GM23248 (cell line): ENCODE results near the gene MAGI1. TPM values are rescaled to one million over a fixed set of nuclear protein-coding genes. Genes with fewer than 3 reads are reported as not detected.

ENCODE experiments used
- DNase-seq: peaks from one replicate; pipeline ENCODE4 v3.0.0-alpha.2; 2015
- H2AFZ ChIP-seq: fragments of 200-600 bp; sonication (generic); 2 replicates; pipeline ENCODE4 v1.6.1; 2016; ENCODE audit warnings: antibody characterized with exemption
- H3F3A ChIP-seq: fragments of 200-600 bp; sonication (generic); 2 replicates; pipeline ENCODE4 v1.6.1; 2016; ENCODE audit warnings: mild to moderate bottlenecking, antibody characterized with exemption, mixed run types; ENCODE audit not compliant: insufficient read depth
- H3K27ac ChIP-seq: fragments of 200-600 bp; sonication (generic); 2 replicates; pipeline ENCODE4 v1.5.1; 2016; ENCODE audit warnings: mild to moderate bottlenecking
- H3K27me3 ChIP-seq: fragments of 200-600 bp; sonication (generic); replicated peaks from 2 replicates; pipeline ENCODE4 v1.6.1; 2016; ENCODE audit warnings: mild to moderate bottlenecking; ENCODE audit not compliant: insufficient read depth
- H3K36me3 ChIP-seq: fragments of 200-600 bp; sonication (generic); 2 replicates; pipeline ENCODE4 v1.6.1; 2016; ENCODE audit warnings: low read depth, mild to moderate bottlenecking
- H3K4me1 ChIP-seq: fragments of 200-600 bp; sonication (generic); 2 replicates; pipeline ENCODE4 v1.6.1; 2016; ENCODE audit warnings: mild to moderate bottlenecking; ENCODE audit not compliant: insufficient read depth
- H3K4me2 ChIP-seq: fragments of 200-600 bp; sonication (generic); one replicate; pipeline ENCODE4 v1.6.1; 2016; ENCODE audit warnings: mild to moderate bottlenecking; ENCODE audit not compliant: unreplicated experiment
- H3K4me3 ChIP-seq: fragments of 200-600 bp; sonication (generic); 2 replicates; pipeline ENCODE4 v1.5.1; 2016; ENCODE audit warnings: mild to moderate bottlenecking
- H3K79me2 ChIP-seq: fragments of 200-600 bp; sonication (generic); 2 replicates; pipeline ENCODE4 v1.6.1; 2016; ENCODE audit warnings: mild to moderate bottlenecking; ENCODE audit not compliant: insufficient read depth
- H3K9ac ChIP-seq: fragments of 200-600 bp; sonication (generic); 2 replicates; pipeline ENCODE4 v1.6.1; 2016; ENCODE audit warnings: mild to moderate bottlenecking
- H3K9me2 ChIP-seq: fragments of 200-600 bp; sonication (generic); 2 replicates; pipeline ENCODE4 v1.6.1; 2016; ENCODE audit warnings: mixed run types, mild to moderate bottlenecking, moderate library complexity; ENCODE audit not compliant: insufficient read depth
- H3K9me3 ChIP-seq: fragments of 200-600 bp; sonication (generic); one replicate; pipeline ENCODE4 v1.6.1; 2017; ENCODE audit warnings: low read depth
- H4K20me1 ChIP-seq: fragments of 200-600 bp; sonication (generic); 2 replicates; pipeline ENCODE4 v1.6.0; 2016; ENCODE audit not compliant: insufficient read depth
- EZH2 ChIP-seq: fragments of 200-600 bp; sonication (generic); IDR thresholded peaks from 2 replicates; pipeline ENCODE4 v1.6.1; 2018; ENCODE audit warnings: antibody characterized with exemption, mild to moderate bottlenecking; ENCODE audit not compliant: insufficient read depth, poor library complexity, severe bottlenecking
- EZH2phosphoT487 ChIP-seq: fragments of 200-600 bp; sonication (generic); IDR thresholded peaks from 2 replicates; pipeline ENCODE4 v1.6.1; 2018; ENCODE audit warnings: antibody characterized with exemption, moderate library complexity, mild to moderate bottlenecking, low read depth; ENCODE audit not compliant: insufficient read depth
- WGBS, 2 experiments: methylation state at CpG; one replicate each; pipeline ENCODE4 v1.1.6; 2015 to 2017; ENCODE audit warnings: low lambda C conversion rate in 2 of 2, low coverage in 1 of 2; ENCODE audit errors: missing lambda C conversion rate in 2 of 2; 5-methylcytosine and 5-hydroxymethylcytosine counted together
- in situ Hi-C: fragments of 300-500 bp; cut with MboI; formaldehyde crosslinking; loops from 2 replicates; pipeline ENCODE4 v1.15.0; 2020
- polyA plus RNA-seq: library from polyadenylated mRNA; unstranded; fragments of >200 nt; fragmentation: Nextera tagmentation; extraction: Ambion mirVana; gene quantifications from 2 replicates; pipeline ENCODE4 v1.2.1, GENCODE V29; 2016
- total RNA-seq: library from RNA; depleted of rRNA; stranded (reverse); fragments of >200 nt; shearing (Covaris generic); gene quantifications from 2 replicates; pipeline ENCODE4 v1.2.3, GENCODE V29; 2014

The MAGI1 gene
- total and polyA plus RNA-seq, 2 experiments from 2014 or later: 7.3 to 13.8 TPM

GRCh38 chr3:65671004-65671403, 367.7 kb downstream of the MAGI1 start:
- no peak overlapping the region for H3K27ac ChIP-seq
- no peaks in the 10 kb centered on the region for H3K36me3 ChIP-seq
- H3K79me2 ChIP-seq: peaks cover 31% of the 10 kb centered on the region; the same call in 1 of the 2 replicates
- no peaks in the 10 kb centered on the region; the same call in 1 of the 2 replicates for H4K20me1 ChIP-seq
- H3K27me3 ChIP-seq: no peaks in the 10 kb centered on the region
- no peaks in the 10 kb centered on the region; the same call in 1 of the 2 replicates for H3K4me1 ChIP-seq
- TF ChIP-seq EZH2phosphoT487 (no peak), EZH2 (no peak)
- no peak overlapping the region for H3K4me2 ChIP-seq
- in situ Hi-C loops: no loop called here
- 59 to 60% methylated on average over 3 of the region's 3 CpGs for WGBS, 2 experiments
- H3K9ac ChIP-seq: no peak overlapping the region
- H3K4me3 ChIP-seq: no peak overlapping the region
- H3K9me2 ChIP-seq: no peaks in the 10 kb centered on the region
- no peak overlapping the region for H2AFZ ChIP-seq
- no peaks in the 10 kb centered on the region for H3F3A ChIP-seq
- H3K9me3 ChIP-seq: no peaks in the 10 kb centered on the region
- DNase-seq: peak; percentile 15

GRCh38 chr3:65669163-65669875, 369.4 kb downstream of the MAGI1 start:
- Histone ChIP-seq H3K27me3 (no peaks in the 10 kb centered on the region), H3K4me1 (no peaks in the 10 kb centered on the region; the same call in 1 of the 2 replicates), H3K9me2 (no peaks in the 10 kb centered on the region), H3K9ac (no peak overlapping the region), H3F3A (no peaks in the 10 kb centered on the region), H3K27ac (no peak overlapping the region), H3K36me3 (no peaks in the 10 kb centered on the region), H4K20me1 (no peaks in the 10 kb centered on the region; the same call in 1 of the 2 replicates), H3K9me3 (no peaks in the 10 kb centered on the region), H2AFZ (no peak overlapping the region), H3K4me2 (no peak overlapping the region), H3K4me3 (no peak overlapping the region), H3K79me2 (peaks cover 28% of the 10 kb centered on the region; the same call in 1 of the 2 replicates)
- 37 to 54% methylated on average over 5 of the region's 5 CpGs for WGBS, 2 experiments
- no peak for TF ChIP-seq EZH2
- TF ChIP-seq EZH2phosphoT487: no peak
- in situ Hi-C loops: no loop called here
- peak; percentile 42 for DNase-seq

- no peaks in the 10 kb centered on the region; the same call in 1 of the 2 replicates for H3K4me1 ChIP-seq
- no peak overlapping the region for H3K4me3 ChIP-seq
- 93 to 94% methylated on average over 4 of the region's 4 CpGs for WGBS, 2 experiments
- no peaks in the 10 kb centered on the region for H3K9me3 ChIP-seq
- DNase-seq: no peak
- no peak overlapping the region for H2AFZ ChIP-seq
- no peaks in the 10 kb centered on the region for H3K9me2 ChIP-seq
- H4K20me1 ChIP-seq: no peaks in the 10 kb centered on the region; the same call in 1 of the 2 replicates
- no peak overlapping the region for H3K4me2 ChIP-seq
- peaks cover 19% of the 10 kb centered on the region; the same call in 1 of the 2 replicates for H3K79me2 ChIP-seq
- no peak for TF ChIP-seq EZH2phosphoT487
- no peak overlapping the region for H3K9ac ChIP-seq
- in situ Hi-C loops: no loop called here
- no peaks in the 10 kb centered on the region for H3F3A ChIP-seq
- no peak overlapping the region for H3K27ac ChIP-seq
- no peaks in the 10 kb centered on the region for H3K36me3 ChIP-seq
- H3K27me3 ChIP-seq: no peaks in the 10 kb centered on the region
Measured at GRCh38 chr3:65667963-65668362, 370.8 kb downstream of the MAGI1 start.

GRCh38 chr3:65666448-65667091, 372.1 kb downstream of the MAGI1 start:
- Histone ChIP-seq H3K27me3 (no peaks in the 10 kb centered on the region), H3K4me3 (no peak overlapping the region), H3K9me2 (no peaks in the 10 kb centered on the region), H2AFZ (no peak overlapping the region), H3K4me1 (no peaks in the 10 kb centered on the region; the same call in 1 of the 2 replicates), H3K36me3 (no peaks in the 10 kb centered on the region), H3F3A (no peaks in the 10 kb centered on the region), H3K9me3 (no peaks in the 10 kb centered on the region), H3K9ac (no peak overlapping the region), H3K27ac (no peak overlapping the region), H3K79me2 (peaks cover 8% of the 10 kb centered on the region; the same call in 1 of the 2 replicates), H3K4me2 (no peak overlapping the region), H4K20me1 (no peaks in the 10 kb centered on the region)
- DNase-seq: peak; percentile 30
- 68 to 70% methylated on average over 6 of the region's 6 CpGs for WGBS, 2 experiments
- in situ Hi-C loops: no loop called here
- no peak for TF ChIP-seq EZH2
- no peak for TF ChIP-seq EZH2phosphoT487
